HFF-Myc (cell line): Measurements from ENCODE around the gene BIN1.
"Not testable (repeated sequence)": the region's sequence is repeated elsewhere in the genome, so short reads cannot be mapped to it uniquely, and the experiment has no call there.

Source experiments
- DNase-seq: peaks from one replicate; pipeline ENCODE4 v3.0.0-alpha.2; 2011; ENCODE audit warnings: low read depth; ENCODE audit errors: extremely low read depth
- H3K4me3 ChIP-seq: replicated peaks from 2 replicates; pipeline ENCODE4 v1.5.1; 2011; ENCODE audit warnings: low read depth, mild to moderate bottlenecking, control low read depth, low read length
- CTCF ChIP-seq: IDR thresholded peaks from 2 replicates; pipeline ENCODE4 v1.5.1; 2012; ENCODE audit warnings: mild to moderate bottlenecking, low read depth, low read length, control low read depth; ENCODE audit errors: missing control alignments

Gene BIN1

GRCh38 chr2:127037476-127037875 is 69.5 kb downstream of the BIN1 start:
- TF ChIP-seq CTCF: no peak

GRCh38 chr2:127034883-127035611 is 71.9 kb downstream of the BIN1 start:
- DNase-seq: no peak
- TF ChIP-seq CTCF: no peak
- no peak overlapping the region for H3K4me3 ChIP-seq

More at GRCh38 chr2:127037476-127037875, 69.5 kb downstream of the BIN1 start:
- H3K4me3 ChIP-seq: no peak overlapping the region
- DNase-seq: no peak

GRCh38 chr2:127034051-127034450 is 72.9 kb downstream of the BIN1 start:
- H3K4me3 ChIP-seq: no peak overlapping the region
- no peak for TF ChIP-seq CTCF
- no peak for DNase-seq

GRCh38 chr2:127032621-127033020 is 74.3 kb downstream of the BIN1 start:
- peak; percentile 69 for DNase-seq
- no peak overlapping the region for H3K4me3 ChIP-seq
- TF ChIP-seq CTCF: no peak

GRCh38 chr2:127029350-127030051 is 77.5 kb downstream of the BIN1 start:
- DNase-seq: no peak

GRCh38 chr2:127028745-127029144 is 78.2 kb downstream of the BIN1 start:
- H3K4me3 ChIP-seq, DNase-seq: not testable (repeated sequence)

More at GRCh38 chr2:127029350-127030051, 77.5 kb downstream of the BIN1 start:
- TF ChIP-seq CTCF: no peak
- no peak overlapping the region for H3K4me3 ChIP-seq

- H3K4me3 ChIP-seq: no peak overlapping the region
- TF ChIP-seq CTCF: no peak
- DNase-seq: no peak
These were observed 79.2 kb downstream of the BIN1 start for GRCh38 chr2:127027715-127028114.
